ENCODE data around the gene HSF4. TPM values are rescaled to one million over a fixed set of nuclear protein-coding genes. Genes with fewer than 3 reads are reported as not detected.
A peak's percentile ranks its signal among the peaks of the same experiment; 100 is the strongest.

Gene HSF4
- total RNA-seq, 3 donors from 2014 or later, result 26.0 to 113 (median 64.4) TPM

- intact Hi-C loops (cut with DNase I, micrococcal nuclease), result no loop called here
- H3K9me3 ChIP-seq, result no peaks in the 10 kb centered on the region
- H3K4me1 ChIP-seq (ENCODE audit: low read depth), result peaks cover 34% of the 10 kb centered on the region
- H3K4me3 ChIP-seq, result no peak overlapping the region
- peaks cover 14% of the 10 kb centered on the region for H3K36me3 ChIP-seq (ENCODE audit: low read depth)
- TF ChIP-seq, protein P1, sequence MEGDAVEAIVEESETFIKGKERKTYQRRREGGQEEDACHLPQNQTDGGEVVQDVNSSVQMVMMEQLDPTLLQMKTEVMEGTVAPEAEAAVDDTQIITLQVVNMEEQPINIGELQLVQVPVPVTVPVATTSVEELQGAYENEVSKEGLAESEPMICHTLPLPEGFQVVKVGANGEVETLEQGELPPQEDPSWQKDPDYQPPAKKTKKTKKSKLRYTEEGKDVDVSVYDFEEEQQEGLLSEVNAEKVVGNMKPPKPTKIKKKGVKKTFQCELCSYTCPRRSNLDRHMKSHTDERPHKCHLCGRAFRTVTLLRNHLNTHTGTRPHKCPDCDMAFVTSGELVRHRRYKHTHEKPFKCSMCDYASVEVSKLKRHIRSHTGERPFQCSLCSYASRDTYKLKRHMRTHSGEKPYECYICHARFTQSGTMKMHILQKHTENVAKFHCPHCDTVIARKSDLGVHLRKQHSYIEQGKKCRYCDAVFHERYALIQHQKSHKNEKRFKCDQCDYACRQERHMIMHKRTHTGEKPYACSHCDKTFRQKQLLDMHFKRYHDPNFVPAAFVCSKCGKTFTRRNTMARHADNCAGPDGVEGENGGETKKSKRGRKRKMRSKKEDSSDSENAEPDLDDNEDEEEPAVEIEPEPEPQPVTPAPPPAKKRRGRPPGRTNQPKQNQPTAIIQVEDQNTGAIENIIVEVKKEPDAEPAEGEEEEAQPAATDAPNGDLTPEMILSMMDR (IDR thresholded peaks at IDR 0.05), result no peak
- ATAC-seq, result no peak
- no peak for DNase-seq
Measured at GRCh38 chr16:67193536-67193935, 29.0 kb downstream of the HSF4 start.

- intact Hi-C loops (cut with DNase I, micrococcal nuclease), result no loop called here
- no peak overlapping the region for H3K4me3 ChIP-seq
- peaks cover 14% of the 10 kb centered on the region for H3K36me3 ChIP-seq (ENCODE audit: low read depth)
Measured at GRCh38 chr16:67194260-67194659, 29.7 kb downstream of the HSF4 start.

DNA sequence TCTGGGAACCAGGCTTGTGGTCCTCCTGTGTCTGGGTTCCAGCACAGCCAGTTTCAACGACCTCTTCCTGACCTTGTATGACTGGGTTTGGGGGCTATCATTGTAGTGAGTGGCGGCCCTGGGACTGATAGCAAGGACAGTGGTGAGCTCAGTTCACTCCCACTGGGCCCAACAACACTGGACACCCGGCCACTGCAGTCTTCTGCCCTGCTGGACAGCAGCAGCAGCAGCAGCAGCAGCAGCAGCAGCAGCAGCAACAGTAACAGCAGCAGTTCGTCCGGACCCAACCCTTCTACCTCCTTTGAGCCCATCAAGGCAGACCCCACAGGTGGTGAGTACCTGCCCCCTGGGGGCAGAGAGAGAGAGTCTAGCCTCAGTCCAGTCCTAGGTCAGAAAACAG lies 31.1 kb downstream of the HSF4 start:
- intact Hi-C loops (cut with DNase I, micrococcal nuclease), result no loop called here
- H3K9me3 ChIP-seq, result no peaks in the 10 kb centered on the region
- peaks cover 45% of the 10 kb centered on the region for H3K4me1 ChIP-seq (ENCODE audit: low read depth)
- no peak for ATAC-seq
- peaks cover 14% of the 10 kb centered on the region for H3K36me3 ChIP-seq (ENCODE audit: low read depth)
- no peak overlapping the region for H3K4me3 ChIP-seq
- no peak for DNase-seq
- TF ChIP-seq, protein P1 (IDR thresholded peaks at IDR 0.05), result no peak

More at GRCh38 chr16:67194260-67194659, 29.7 kb downstream of the HSF4 start:
- Histone ChIP-seq H3K9me3 (no peaks in the 10 kb centered on the region), H3K4me1 (ENCODE audit: low read depth) (peaks cover 39% of the 10 kb centered on the region)
- TF ChIP-seq, protein P1 (IDR thresholded peaks at IDR 0.05), result no peak
- ATAC-seq (no peak), DNase-seq (no peak)

DNA sequence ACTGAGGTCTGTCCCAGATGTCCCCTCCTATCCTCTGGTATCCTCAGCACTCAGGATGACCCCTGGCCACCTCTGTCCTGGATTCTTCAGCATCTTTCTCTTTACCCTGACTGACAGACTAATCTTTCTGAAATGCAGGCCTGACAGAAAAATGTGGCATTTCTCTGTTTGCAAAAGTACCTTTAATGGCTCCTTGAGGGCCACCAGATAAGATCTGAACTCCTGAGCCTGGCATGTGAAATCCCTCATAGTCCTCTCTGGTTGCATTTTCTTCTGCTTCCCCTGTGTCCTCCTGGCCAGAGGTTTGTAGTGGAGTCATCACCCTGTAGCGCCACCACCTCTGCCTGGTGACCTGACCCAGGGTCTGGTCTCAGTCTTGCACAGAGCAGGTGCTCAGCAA lies 32.3 kb downstream of the HSF4 start:
- no peak overlapping the region for H3K4me3 ChIP-seq
- ATAC-seq, result no peak
- peaks cover 14% of the 10 kb centered on the region for H3K36me3 ChIP-seq (ENCODE audit: low read depth)
- H3K4me1 ChIP-seq (ENCODE audit: low read depth), result peaks cover 39% of the 10 kb centered on the region
- intact Hi-C loops (cut with DNase I, micrococcal nuclease), result no loop called here
- DNase-seq, result no peak
- H3K9me3 ChIP-seq, result no peaks in the 10 kb centered on the region
- TF ChIP-seq, protein P1 (IDR thresholded peaks at IDR 0.05), result no peak

DNA sequence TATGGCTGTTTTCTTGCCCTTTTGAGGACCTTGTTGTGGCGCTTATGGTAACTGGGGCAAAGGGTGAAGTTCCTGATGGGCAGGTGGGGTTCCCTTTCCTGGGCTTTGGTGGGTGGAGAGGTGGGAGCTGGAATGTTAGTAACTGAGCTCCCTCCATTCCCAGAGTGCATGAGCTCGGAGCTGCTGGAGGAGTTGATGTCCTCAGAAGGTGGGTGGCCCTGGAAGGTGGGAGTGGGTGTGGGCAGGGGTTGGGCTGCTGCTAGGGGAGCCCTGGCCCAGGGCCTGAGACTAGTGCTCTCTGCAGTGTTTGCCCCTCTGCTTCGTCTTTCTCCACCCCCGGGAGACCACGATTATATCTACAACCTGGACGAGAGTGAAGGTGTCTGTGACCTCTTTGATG lies 33.2 kb downstream of the HSF4 start:
- TF ChIP-seq, protein P1 (IDR thresholded peaks at IDR 0.05), result no peak
- Histone ChIP-seq H3K9me3 (no peaks in the 10 kb centered on the region), H3K4me1 (ENCODE audit: low read depth) (peaks cover 36% of the 10 kb centered on the region), H3K36me3 (ENCODE audit: low read depth) (peaks cover 15% of the 10 kb centered on the region), H3K4me3 (no peak overlapping the region)
- ATAC-seq (no peak), DNase-seq (no peak)
- intact Hi-C loops (cut with DNase I, micrococcal nuclease), result no loop called here

DNA sequence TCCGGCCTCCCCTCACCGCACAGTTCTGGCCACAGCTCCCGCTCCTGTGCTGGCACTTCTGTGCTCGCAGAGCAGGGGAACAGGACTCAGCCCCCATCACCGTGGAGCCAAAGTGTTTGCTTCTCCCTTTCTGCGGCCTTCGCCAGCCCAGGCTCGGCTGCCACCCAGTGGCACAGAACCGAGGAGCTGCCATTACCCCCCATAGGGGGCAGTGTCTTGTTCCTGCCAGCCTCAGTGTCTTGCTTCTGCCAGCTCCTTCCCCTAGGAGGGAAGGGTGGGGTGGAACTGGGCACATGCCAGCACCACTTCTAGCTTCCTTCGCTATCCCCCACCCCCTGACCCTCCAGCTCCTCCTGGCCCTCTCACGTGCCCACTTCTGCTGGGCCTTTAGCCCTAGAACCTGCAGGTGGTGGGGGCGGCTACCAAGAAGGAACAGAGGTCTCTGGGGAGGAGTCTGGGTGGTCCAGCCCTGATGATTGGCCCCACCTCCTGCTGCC lies 33.7 kb downstream of the HSF4 start:
- peak; percentile 69 for ATAC-seq
- Histone ChIP-seq H3K36me3 (ENCODE audit: low read depth) (peaks cover 21% of the 10 kb centered on the region), H3K4me1 (ENCODE audit: low read depth) (peaks cover 30% of the 10 kb centered on the region), H3K9me3 (no peaks in the 10 kb centered on the region), H3K4me3 (no peak overlapping the region)
- intact Hi-C loops (cut with DNase I, micrococcal nuclease), result no loop called here
- DNase-seq, result peak; percentile 81 to 82 (median 81)
- TF ChIP-seq, protein P1 (IDR thresholded peaks at IDR 0.05), result peak; percentile 78

Data from mucosa of descending colon (tissue), 3 donors.